Measurements from ENCODE around the gene TMEM212. TPM values are rescaled to one million over a fixed set of nuclear protein-coding genes. Genes with fewer than 3 reads are reported as not detected.

TMEM212 gene
- total and polyA plus RNA-seq, 2 experiments from 2014 or later, result not detected

GRCh38 chr3:171840811-171841619 lies 2.1 kb upstream of the TMEM212 start:
- H3K4me3 ChIP-seq, result no peak overlapping the region
- no peaks in the 10 kb centered on the region for H3K9me3 ChIP-seq (ENCODE audit: low read depth)
- H3K4me1 ChIP-seq (ENCODE audit: insufficient read depth), result peaks cover 28% of the 10 kb centered on the region
- no peak for DNase-seq (ENCODE audit: low spot score)
- 40% methylated on average over 6 of the region's 6 CpGs for WGBS (ENCODE audit: low lambda C conversion rate, missing lambda C conversion rate)
- peak overlapping the region; percentile 69 for H3K27ac ChIP-seq
- no peaks in the 10 kb centered on the region for H3K27me3 ChIP-seq
- H3K4me2 ChIP-seq, result peak overlapping the region; percentile 30
- no peaks in the 10 kb centered on the region for H3K9me2 ChIP-seq (replicated peaks; ENCODE audit: insufficient read depth)
- H2AFZ ChIP-seq, result no peak overlapping the region
- TF ChIP-seq EZH2phosphoT487 (IDR thresholded peaks at IDR 0.05; ENCODE audit: low read depth, severe bottlenecking, unreplicated experiment) (no peak), EZH2 (IDR thresholded peaks at IDR 0.05; ENCODE audit: borderline replicate concordance) (no peak), CTCF (IDR thresholded peaks at IDR 0.05; ENCODE audit: poor library complexity) (no peak)
- no peaks in the 10 kb centered on the region for H3K79me2 ChIP-seq
- H3K36me3 ChIP-seq (replicated peaks; ENCODE audit: insufficient read depth, low read depth), result no peaks in the 10 kb centered on the region
- no peaks in the 10 kb centered on the region for H4K20me1 ChIP-seq (ENCODE audit: insufficient read depth, poor library complexity, severe bottlenecking)

GRCh38 chr3:171841620-171842000 lies 1.5 kb upstream of the TMEM212 start:
- DNase-seq (ENCODE audit: low spot score), result no peak
- peak overlapping the region; percentile 30 for H3K4me2 ChIP-seq
- peak overlapping the region; percentile 69 for H3K27ac ChIP-seq

GRCh38 chr3:171844873-171845272 lies 1.7 kb downstream of the TMEM212 start:
- Histone ChIP-seq H4K20me1 (ENCODE audit: insufficient read depth, poor library complexity, severe bottlenecking) (no peaks in the 10 kb centered on the region), H3K4me2 (no peak overlapping the region), H3K9me2 (replicated peaks; ENCODE audit: insufficient read depth) (no peaks in the 10 kb centered on the region), H3K27me3 (no peaks in the 10 kb centered on the region), H3K9me3 (ENCODE audit: low read depth) (no peaks in the 10 kb centered on the region), H3K4me3 (no peak overlapping the region), H3K79me2 (no peaks in the 10 kb centered on the region), H2AFZ (no peak overlapping the region), H3K4me1 (ENCODE audit: insufficient read depth) (peaks cover 14% of the 10 kb centered on the region), H3K27ac (no peak overlapping the region), H3K36me3 (replicated peaks; ENCODE audit: insufficient read depth, low read depth) (no peaks in the 10 kb centered on the region)
- no peak for TF ChIP-seq EZH2 (IDR thresholded peaks at IDR 0.05; ENCODE audit: borderline replicate concordance)
- no peak for TF ChIP-seq CTCF (IDR thresholded peaks at IDR 0.05; ENCODE audit: poor library complexity)
- no peak for TF ChIP-seq EZH2phosphoT487 (IDR thresholded peaks at IDR 0.05; ENCODE audit: low read depth, severe bottlenecking, unreplicated experiment)
- DNase-seq (ENCODE audit: low spot score), result no peak
- WGBS (ENCODE audit: low lambda C conversion rate, missing lambda C conversion rate), result 78% methylated on average over 2 of the region's 2 CpGs

More at GRCh38 chr3:171841620-171842000, 1.5 kb upstream of the TMEM212 start:
- Histone ChIP-seq H2AFZ (no peak overlapping the region), H4K20me1 (ENCODE audit: insufficient read depth, poor library complexity, severe bottlenecking) (no peaks in the 10 kb centered on the region), H3K27me3 (no peaks in the 10 kb centered on the region), H3K79me2 (no peaks in the 10 kb centered on the region), H3K36me3 (replicated peaks; ENCODE audit: insufficient read depth, low read depth) (no peaks in the 10 kb centered on the region), H3K4me3 (no peak overlapping the region), H3K9me2 (replicated peaks; ENCODE audit: insufficient read depth) (no peaks in the 10 kb centered on the region), H3K4me1 (ENCODE audit: insufficient read depth) (peaks cover 28% of the 10 kb centered on the region), H3K9me3 (ENCODE audit: low read depth) (no peaks in the 10 kb centered on the region)
- WGBS (ENCODE audit: low lambda C conversion rate, missing lambda C conversion rate), result 42% methylated on average over 1 of the region's 1 CpG
- TF ChIP-seq CTCF (IDR thresholded peaks at IDR 0.05; ENCODE audit: poor library complexity) (no peak), EZH2phosphoT487 (IDR thresholded peaks at IDR 0.05; ENCODE audit: low read depth, severe bottlenecking, unreplicated experiment) (no peak), EZH2 (IDR thresholded peaks at IDR 0.05; ENCODE audit: borderline replicate concordance) (no peak)
